Psoas muscle (tissue), 8 donors: Measurements from ENCODE around the gene TBC1D14. TPM values are rescaled to one million over a fixed set of nuclear protein-coding genes. Genes with fewer than 3 reads are reported as not detected.
A peak's percentile ranks its signal among the peaks of the same experiment; 100 is the strongest.
"Not testable (repeated sequence)": the region's sequence is repeated elsewhere in the genome, so short reads cannot be mapped to it uniquely, and the experiment has no call there.

Experiments
- ATAC-seq, 4 donors: fragments of 200-7000 bp; cut with Tn5 transposase; one replicate each; pipeline ENCODE4 v1.9.1; 2020; ENCODE audit warnings: moderate library complexity in 3 of 4, mild to moderate bottlenecking in 2 of 4
- DNase-seq, 2 donors: peaks; one replicate each; pipeline ENCODE4 v3.0.0-alpha.2; 2020
- H3K27ac ChIP-seq: fragments of 200-600 bp; one replicate; pipeline ENCODE4 v1.8.0; 2022
- H3K27me3 ChIP-seq, 3 donors: fragments of 200-600 bp in 1 of 3; one replicate each; pipeline versions ENCODE4 v1.6.1 to v1.8.0; 2013 to 2022; ENCODE audit warnings: low read length in 2 of 3, mild to moderate bottlenecking in 2 of 3, moderate library complexity in 1 of 3; ENCODE audit not compliant: insufficient read depth in 3 of 3
- H3K36me3 ChIP-seq, 2 donors: fragments of 200-600 bp in 1 of 2; one replicate each; pipeline versions ENCODE4 v1.6.1 to v1.8.0; 2013 to 2022; ENCODE audit warnings: low read depth in 1 of 2, mild to moderate bottlenecking in 1 of 2, moderate library complexity in 1 of 2; ENCODE audit not compliant: insufficient read depth in 1 of 2
- H3K4me1 ChIP-seq: fragments of 200-600 bp; one replicate; pipeline ENCODE4 v1.8.0; 2022
- H3K4me3 ChIP-seq: fragments of 200-600 bp; one replicate; pipeline ENCODE4 v1.8.0; 2022; ENCODE audit warnings: mild to moderate bottlenecking
- H3K9me3 ChIP-seq: fragments of 200-600 bp; one replicate; pipeline ENCODE4 v1.8.0; 2022
- CTCF ChIP-seq: fragments of 200-600 bp; IDR thresholded peaks from one replicate; pipeline ENCODE4 v1.8.0; 2022; ENCODE audit warnings: antibody characterized with exemption
- WGBS, 3 donors: extraction: QIAGEN DNeasy Blood & Tissue Kit; methylation state at CpG; one replicate each; pipeline versions ENCODE4 v1.1.6 to v1.1.7; 2013; 5-methylcytosine and 5-hydroxymethylcytosine counted together
- intact Hi-C, 2 donors: fragments of 100-400 bp; cut with DNase I; formaldehyde crosslinking; loops; one replicate each; pipeline versions ENCODE4 v1.11.0 to v1.14.2; 2022
- polyA plus RNA-seq, 3 donors: library from polyadenylated mRNA; stranded (reverse); fragments of 200-250 nt; gene quantifications; one replicate each; pipeline ENCODE4 v1.2.3, GENCODE V29; 2013
- total RNA-seq, 4 donors: library from RNA; stranded (reverse); fragmentation: NEBNext Ultra II Directional in 2 of 4; extraction: Animal tissue kit (Norgen Biotek cat#: 25700) in 2 of 4; gene quantifications; one replicate each; pipeline versions ENCODE4 v1.2.1 to v1.2.4, GENCODE V29; 2021 to 2023
- donor health status: healthy with polysubstance abuse.
- donor health status: DM: no; HTN: no; CAD: no; lungs with moderate emphysema.
- donor health status: Bipolar disorder and iron deficiency.
- donor health status: healthy.
- donor health status: DM: yes; HTN: yes; CAD: no.
- donor health status: DM: no; HTN: no; CAD: no.
- donor health status: DM: no; HTN: no; CAD: no.
- donor health status: DM: yes; HTN: yes; CAD: no.

TBC1D14 gene
- total and polyA plus RNA-seq, 7 donors: 14.7 to 45.5 (median 33.1) TPM

GRCh38 chr4:6889101-6889735, 20.4 kb upstream of the TBC1D14 start:
- no peak for TF ChIP-seq CTCF
- Histone ChIP-seq H3K4me3 (no peak overlapping the region), H3K9me3 (no peaks in the 10 kb centered on the region), H3K27ac (no peak overlapping the region), H3K4me1 (peaks cover 48% of the 10 kb centered on the region), H3K27me3 (no peaks in the 10 kb centered on the region), H3K36me3 (peaks cover 0 to 5% of the 10 kb centered on the region in 2 donors)
- intact Hi-C loops: no loop called here
- no peak for ATAC-seq
- 89 to 92% (median 91%) methylated on average over 37 of the region's 37 CpGs for WGBS, 3 donors
- no peak for DNase-seq

DNA sequence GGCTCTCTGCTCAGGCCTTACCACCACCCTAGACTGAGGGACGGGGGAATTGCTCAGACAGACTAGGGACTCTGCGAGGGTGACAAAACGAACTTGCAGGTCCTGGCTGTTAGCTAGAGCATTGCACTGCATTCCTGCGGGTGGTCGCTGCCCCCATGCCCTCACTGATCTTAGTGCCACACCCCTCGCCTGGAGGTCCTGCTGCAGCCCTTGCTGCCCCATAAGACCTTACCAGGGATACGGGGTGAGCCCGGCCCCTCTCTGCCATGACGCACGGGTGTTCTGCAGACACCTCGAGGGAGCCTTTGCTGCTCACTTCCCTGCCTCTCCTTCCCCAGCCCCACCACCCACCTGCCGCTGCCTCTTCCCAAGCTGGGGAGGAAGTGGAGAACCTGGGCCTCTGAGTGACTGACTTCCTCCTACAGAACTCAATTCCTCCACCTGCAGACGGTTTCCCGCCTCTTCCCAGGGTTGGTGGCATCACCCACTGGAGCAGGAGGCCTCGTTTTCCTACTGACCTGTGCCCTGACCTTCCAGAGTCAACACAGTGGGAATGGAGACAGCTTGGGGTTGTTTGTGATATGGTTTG, 19.8 kb upstream of the TBC1D14 start:
- Histone ChIP-seq H3K27me3 (no peaks in the 10 kb centered on the region), H3K4me1 (peaks cover 46% of the 10 kb centered on the region), H3K27ac (no peak overlapping the region), H3K9me3 (no peaks in the 10 kb centered on the region), H3K4me3 (no peak overlapping the region), H3K36me3 (no peaks in the 10 kb centered on the region)
- DNase-seq: no peak
- 92 to 93% (median 92%) methylated on average over 15 of the region's 15 CpGs for WGBS, 3 donors
- intact Hi-C loops: no loop called here
- TF ChIP-seq CTCF: no peak
- ATAC-seq: no peak

- Histone ChIP-seq H3K4me3 (no peak overlapping the region), H3K27me3 (no peaks in the 10 kb centered on the region), H3K27ac (no peak overlapping the region), H3K36me3 (no peaks in the 10 kb centered on the region), H3K4me1 (peaks cover 43% of the 10 kb centered on the region), H3K9me3 (no peaks in the 10 kb centered on the region)
- ATAC-seq (no peak), DNase-seq (no peak)
- no peak for TF ChIP-seq CTCF
- intact Hi-C loops: no loop called here
- WGBS, 3 donors: 94 to 100% (median 96%) methylated on average over 3 of the region's 3 CpGs
Observed at GRCh38 chr4:6890358-6890757, 19.3 kb upstream of the TBC1D14 start.

DNA sequence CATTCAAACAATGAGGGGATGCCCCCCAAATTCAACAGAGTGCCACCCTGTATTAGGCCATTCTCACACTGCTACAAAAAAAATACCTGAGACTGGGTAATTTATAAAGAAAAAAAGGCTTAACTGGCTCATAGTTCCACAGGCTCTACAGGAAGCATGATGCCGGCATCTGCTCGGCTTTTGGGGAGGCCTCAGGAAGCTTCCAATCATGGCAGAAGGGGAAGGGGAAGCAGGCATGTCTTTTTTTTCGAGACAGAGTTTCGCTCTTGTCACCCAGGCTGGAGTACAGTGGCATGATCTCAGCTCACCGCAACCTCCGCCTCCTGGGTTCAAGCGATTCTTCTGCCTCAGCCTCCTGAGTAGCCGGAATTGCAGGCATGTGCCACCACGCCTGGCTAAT, 18.7 kb upstream of the TBC1D14 start:
- DNase-seq, H3K4me3 ChIP-seq, H3K27ac ChIP-seq, H3K9me3 ChIP-seq, intact Hi-C loops, ATAC-seq, H3K27me3 ChIP-seq, H3K36me3 ChIP-seq: not testable (repeated sequence)
- peaks cover 36% of the 10 kb centered on the region for H3K4me1 ChIP-seq
- WGBS, 3 donors: 95 to 99% (median 98%) methylated on average over 9 of the region's 9 CpGs

GRCh38 chr4:6891436-6892170, 18.0 kb upstream of the TBC1D14 start:
- peak in 1 of 4 donors; percentile 5 for ATAC-seq
- Histone ChIP-seq H3K27me3 (no peaks in the 10 kb centered on the region), H3K9me3 (no peaks in the 10 kb centered on the region), H3K27ac (peak overlapping the region; percentile 68), H3K4me1 (peaks cover 30% of the 10 kb centered on the region), H3K4me3 (peak overlapping the region; percentile 38), H3K36me3 (no peaks in the 10 kb centered on the region)
- DNase-seq: no peak
- WGBS, 3 donors: 85 to 91% (median 87%) methylated on average over 10 of the region's 10 CpGs
- no peak for TF ChIP-seq CTCF
- intact Hi-C loops: no loop called here
